ENCODE data around the gene DACT1.

DACT1 gene

GRCh38 chr14:58662018-58662417 is 24.3 kb downstream of the DACT1 start:
- no peaks in the 10 kb centered on the region for H3K27me3 ChIP-seq (ENCODE audit: control insufficient read depth, insufficient read depth, low read length)
- no peak overlapping the region for H3K27ac ChIP-seq (ENCODE audit: low read depth, low read length)
- no peak overlapping the region for H3K4me3 ChIP-seq (ENCODE audit: low read length)
- H3K4me1 ChIP-seq (ENCODE audit: control insufficient read depth, insufficient read depth, low read length), result no peaks in the 10 kb centered on the region
- H3K36me3 ChIP-seq (ENCODE audit: control insufficient read depth, insufficient read depth, low read length), result no peaks in the 10 kb centered on the region
- no peak overlapping the region for H3K9ac ChIP-seq (ENCODE audit: low read length)

GRCh38 chr14:58662759-58663158 is 25.0 kb downstream of the DACT1 start:
- Histone ChIP-seq H3K4me1 (ENCODE audit: control insufficient read depth, insufficient read depth, low read length) (no peaks in the 10 kb centered on the region), H3K27me3 (ENCODE audit: control insufficient read depth, insufficient read depth, low read length) (no peaks in the 10 kb centered on the region)

GRCh38 chr14:58663494-58664111 is 25.8 kb downstream of the DACT1 start:
- Histone ChIP-seq H3K27ac (ENCODE audit: low read depth, low read length) (no peak overlapping the region), H3K4me3 (ENCODE audit: low read length) (no peak overlapping the region), H3K9ac (ENCODE audit: low read length) (no peak overlapping the region), H3K27me3 (ENCODE audit: control insufficient read depth, insufficient read depth, low read length) (no peaks in the 10 kb centered on the region), H3K36me3 (ENCODE audit: control insufficient read depth, insufficient read depth, low read length) (no peaks in the 10 kb centered on the region), H3K4me1 (ENCODE audit: control insufficient read depth, insufficient read depth, low read length) (no peaks in the 10 kb centered on the region)

More at GRCh38 chr14:58662759-58663158, 25.0 kb downstream of the DACT1 start:
- H3K4me3 ChIP-seq (ENCODE audit: low read length), result no peak overlapping the region
- no peak overlapping the region for H3K9ac ChIP-seq (ENCODE audit: low read length)
- no peak overlapping the region for H3K27ac ChIP-seq (ENCODE audit: low read depth, low read length)
- H3K36me3 ChIP-seq (ENCODE audit: control insufficient read depth, insufficient read depth, low read length), result no peaks in the 10 kb centered on the region

GRCh38 chr14:58665773-58666500 is 28.2 kb downstream of the DACT1 start:
- Histone ChIP-seq H3K27me3 (ENCODE audit: control insufficient read depth, insufficient read depth, low read length) (no peaks in the 10 kb centered on the region), H3K4me1 (ENCODE audit: control insufficient read depth, insufficient read depth, low read length) (no peaks in the 10 kb centered on the region), H3K36me3 (ENCODE audit: control insufficient read depth, insufficient read depth, low read length) (no peaks in the 10 kb centered on the region), H3K9ac (ENCODE audit: low read length) (no peak overlapping the region), H3K4me3 (ENCODE audit: low read length) (no peak overlapping the region), H3K27ac (ENCODE audit: low read depth, low read length) (no peak overlapping the region)

GRCh38 chr14:58666737-58667136 is 29.0 kb downstream of the DACT1 start:
- no peak overlapping the region for H3K9ac ChIP-seq (ENCODE audit: low read length)
- H3K4me1 ChIP-seq (ENCODE audit: control insufficient read depth, insufficient read depth, low read length), result no peaks in the 10 kb centered on the region
- no peaks in the 10 kb centered on the region for H3K27me3 ChIP-seq (ENCODE audit: control insufficient read depth, insufficient read depth, low read length)
- no peaks in the 10 kb centered on the region for H3K36me3 ChIP-seq (ENCODE audit: control insufficient read depth, insufficient read depth, low read length)
- H3K4me3 ChIP-seq (ENCODE audit: low read length), result no peak overlapping the region
- H3K27ac ChIP-seq (ENCODE audit: low read depth, low read length), result no peak overlapping the region

- Histone ChIP-seq H3K27me3 (ENCODE audit: control insufficient read depth, insufficient read depth, low read length) (no peaks in the 10 kb centered on the region), H3K36me3 (ENCODE audit: control insufficient read depth, insufficient read depth, low read length) (no peaks in the 10 kb centered on the region), H3K4me1 (ENCODE audit: control insufficient read depth, insufficient read depth, low read length) (no peaks in the 10 kb centered on the region), H3K4me3 (ENCODE audit: low read length) (no peak overlapping the region), H3K9ac (ENCODE audit: low read length) (no peak overlapping the region), H3K27ac (ENCODE audit: low read depth, low read length) (no peak overlapping the region)
Observed at GRCh38 chr14:58667900-58668299, 30.1 kb downstream of the DACT1 start.

- H3K4me3 ChIP-seq (ENCODE audit: low read length), result no peak overlapping the region
- no peaks in the 10 kb centered on the region for H3K36me3 ChIP-seq (ENCODE audit: control insufficient read depth, insufficient read depth, low read length)
- no peak overlapping the region for H3K27ac ChIP-seq (ENCODE audit: low read depth, low read length)
Observed at GRCh38 chr14:58668848-58669480, 31.2 kb downstream of the DACT1 start.

GRCh38 chr14:58669556-58670200 is 31.9 kb downstream of the DACT1 start:
- no peak overlapping the region for H3K4me3 ChIP-seq (ENCODE audit: low read length)
- no peaks in the 10 kb centered on the region for H3K36me3 ChIP-seq (ENCODE audit: control insufficient read depth, insufficient read depth, low read length)
- H3K4me1 ChIP-seq (ENCODE audit: control insufficient read depth, insufficient read depth, low read length), result no peaks in the 10 kb centered on the region
- no peaks in the 10 kb centered on the region for H3K27me3 ChIP-seq (ENCODE audit: control insufficient read depth, insufficient read depth, low read length)
- H3K9ac ChIP-seq (ENCODE audit: low read length), result no peak overlapping the region
- no peak overlapping the region for H3K27ac ChIP-seq (ENCODE audit: low read depth, low read length)

More at GRCh38 chr14:58668848-58669480, 31.2 kb downstream of the DACT1 start:
- Histone ChIP-seq H3K9ac (ENCODE audit: low read length) (no peak overlapping the region), H3K27me3 (ENCODE audit: control insufficient read depth, insufficient read depth, low read length) (no peaks in the 10 kb centered on the region), H3K4me1 (ENCODE audit: control insufficient read depth, insufficient read depth, low read length) (no peaks in the 10 kb centered on the region)

GRCh38 chr14:58671024-58671423 is 33.3 kb downstream of the DACT1 start:
- H3K9ac ChIP-seq (ENCODE audit: low read length), result no peak overlapping the region
- no peaks in the 10 kb centered on the region for H3K4me1 ChIP-seq (ENCODE audit: control insufficient read depth, insufficient read depth, low read length)
- no peak overlapping the region for H3K4me3 ChIP-seq (ENCODE audit: low read length)
- no peaks in the 10 kb centered on the region for H3K27me3 ChIP-seq (ENCODE audit: control insufficient read depth, insufficient read depth, low read length)
- no peak overlapping the region for H3K27ac ChIP-seq (ENCODE audit: low read depth, low read length)
- H3K36me3 ChIP-seq (ENCODE audit: control insufficient read depth, insufficient read depth, low read length), result no peaks in the 10 kb centered on the region

GRCh38 chr14:58671436-58671835 is 33.7 kb downstream of the DACT1 start:
- Histone ChIP-seq H3K27ac (ENCODE audit: low read depth, low read length) (no peak overlapping the region), H3K27me3 (ENCODE audit: control insufficient read depth, insufficient read depth, low read length) (no peaks in the 10 kb centered on the region), H3K9ac (ENCODE audit: low read length) (no peak overlapping the region), H3K4me1 (ENCODE audit: control insufficient read depth, insufficient read depth, low read length) (no peaks in the 10 kb centered on the region), H3K4me3 (ENCODE audit: low read length) (no peak overlapping the region), H3K36me3 (ENCODE audit: control insufficient read depth, insufficient read depth, low read length) (no peaks in the 10 kb centered on the region)

GRCh38 chr14:58673722-58674121 is 36.0 kb downstream of the DACT1 start:
- no peak overlapping the region for H3K4me3 ChIP-seq (ENCODE audit: low read length)
- no peak overlapping the region for H3K27ac ChIP-seq (ENCODE audit: low read depth, low read length)
- no peaks in the 10 kb centered on the region for H3K36me3 ChIP-seq (ENCODE audit: control insufficient read depth, insufficient read depth, low read length)
- no peaks in the 10 kb centered on the region for H3K27me3 ChIP-seq (ENCODE audit: control insufficient read depth, insufficient read depth, low read length)
- H3K4me1 ChIP-seq (ENCODE audit: control insufficient read depth, insufficient read depth, low read length), result no peaks in the 10 kb centered on the region
- H3K9ac ChIP-seq (ENCODE audit: low read length), result no peak overlapping the region

- H3K9ac ChIP-seq (ENCODE audit: low read length), result no peak overlapping the region
- H3K4me3 ChIP-seq (ENCODE audit: low read length), result no peak overlapping the region
- H3K27me3 ChIP-seq (ENCODE audit: control insufficient read depth, insufficient read depth, low read length), result no peaks in the 10 kb centered on the region
- H3K36me3 ChIP-seq (ENCODE audit: control insufficient read depth, insufficient read depth, low read length), result no peaks in the 10 kb centered on the region
- H3K27ac ChIP-seq (ENCODE audit: low read depth, low read length), result no peak overlapping the region
- H3K4me1 ChIP-seq (ENCODE audit: control insufficient read depth, insufficient read depth, low read length), result no peaks in the 10 kb centered on the region
Observed at GRCh38 chr14:58677001-58677400, 39.2 kb downstream of the DACT1 start.
